ENCODE measurements around the gene PSMB5. TPM values are rescaled to one million over a fixed set of nuclear protein-coding genes. Genes with fewer than 3 reads are reported as not detected.

The PSMB5 gene
- total RNA-seq: 10 to 100 TPM; 66.7 to 95.3 TPM

- DNase-seq (peak; percentile 95), ATAC-seq (peak; percentile 95)
- Mint-ChIP-seq H3K9me3 (ENCODE audit: low read depth) (no peaks in the 10 kb centered on the region), H3K27ac (peak within 1 kb of the TSS; percentile 95), H3K4me1 (peaks cover 27% of the 10 kb centered on the region), H3K36me3 (peaks cover 22% of the 10 kb centered on the region), H3K4me3 (peak within 1 kb of the TSS; percentile 83), H3K27me3 (peaks cover 3% of the 10 kb centered on the region)
- CTCF ChIA-PET: interaction anchor here (0.9 to 3.6 kb wide), 8 partner anchors 23 to 78 kb away, joined by 3 to 14 read pairs (median 4); partner anchors contain the start of genes AJUBA and HAUS4
These were observed at the start of gene PSMB5 for GRCh38 chr14:23034498-23035302. TSS of gene PSMB5 (minus strand) at chr14:23034900. CDS start at chr14:23034881, 19 bp downstream.

GRCh38 chr14:23080474-23080873 lies 45.8 kb upstream of the PSMB5 start:
- Mint-ChIP-seq H3K4me3 (no peak overlapping the region), H3K27me3 (no peaks in the 10 kb centered on the region), H3K4me1 (peaks cover 3% of the 10 kb centered on the region), H3K36me3 (peaks cover 40% of the 10 kb centered on the region), H3K27ac (peak overlapping the region; percentile 41), H3K9me3 (ENCODE audit: low read depth) (no peaks in the 10 kb centered on the region)
- CTCF ChIA-PET: interaction anchor here (0.8 to 7.7 kb wide), 3 partner anchors 10 to 15 kb away, joined by 3 to 56 read pairs (median 8); partner anchors contain the start of genes ACIN1 and C14orf119
- no peak for ATAC-seq
- DNase-seq: no peak

- CTCF ChIA-PET: interaction anchor here (2.1 to 7.7 kb wide), 2 partner anchors 9 to 12 kb away, joined by 8 to 56 read pairs; no protein-coding TSS in a partner anchor
- no peaks in the 10 kb centered on the region for H3K9me3 Mint-ChIP-seq (ENCODE audit: low read depth)
- ATAC-seq (no peak), DNase-seq (no peak)
- no peaks in the 10 kb centered on the region for H3K27me3 Mint-ChIP-seq
- H3K4me3 Mint-ChIP-seq: no peak overlapping the region
- H3K4me1 Mint-ChIP-seq: peaks cover 2% of the 10 kb centered on the region
- H3K36me3 Mint-ChIP-seq: peaks cover 42% of the 10 kb centered on the region
- H3K27ac Mint-ChIP-seq: no peak overlapping the region
These were observed 45.0 kb upstream of the PSMB5 start for GRCh38 chr14:23079716-23080115.

GRCh38 chr14:23078692-23079116 lies 44.0 kb upstream of the PSMB5 start:
- CTCF ChIA-PET: interaction anchor here (1.4 to 7.7 kb wide), 3 partner anchors 11 to 84 kb away, joined by 4 to 56 read pairs (median 33); partner anchors contain the start of genes ACIN1 and C14orf119
- Mint-ChIP-seq H3K27ac (peak overlapping the region; percentile 28), H3K9me3 (ENCODE audit: low read depth) (no peaks in the 10 kb centered on the region), H3K27me3 (no peaks in the 10 kb centered on the region), H3K4me1 (peaks cover 2% of the 10 kb centered on the region), H3K4me3 (no peak overlapping the region), H3K36me3 (peaks cover 42% of the 10 kb centered on the region)
- ATAC-seq: no peak
- no peak for DNase-seq

- DNase-seq (no peak), ATAC-seq (no peak)
- Mint-ChIP-seq H3K27me3 (no peaks in the 10 kb centered on the region), H3K36me3 (peaks cover 40% of the 10 kb centered on the region), H3K9me3 (ENCODE audit: low read depth) (no peaks in the 10 kb centered on the region), H3K4me3 (no peak overlapping the region), H3K4me1 (peaks cover 2% of the 10 kb centered on the region), H3K27ac (peak overlapping the region; percentile 6)
- CTCF ChIA-PET: interaction anchor here (0.9 to 7.7 kb wide), 14 partner anchors 10 to 295 kb away, joined by 3 to 56 read pairs (median 8); partner anchors contain the start of genes ACIN1, AJUBA, C14orf119 and CDH24
These were observed 43.3 kb upstream of the PSMB5 start for GRCh38 chr14:23077962-23078361.

- H3K36me3 Mint-ChIP-seq: peaks cover 48% of the 10 kb centered on the region
- no peaks in the 10 kb centered on the region for H3K9me3 Mint-ChIP-seq (ENCODE audit: low read depth)
- peaks cover 6% of the 10 kb centered on the region for H3K4me1 Mint-ChIP-seq
- DNase-seq: no peak
- H3K27me3 Mint-ChIP-seq: no peaks in the 10 kb centered on the region
- no peak overlapping the region for H3K4me3 Mint-ChIP-seq
- peak; percentile 58 for ATAC-seq
- no peak overlapping the region for H3K27ac Mint-ChIP-seq
- CTCF ChIA-PET: interaction anchor here (0.5 to 7.7 kb wide), 28 partner anchors 8 to 303 kb away, joined by 3 to 56 read pairs (median 4); partner anchors contain the start of genes ACIN1, AJUBA, C14orf119 and CDH24
These were observed 42.2 kb upstream of the PSMB5 start for GRCh38 chr14:23076785-23077408.

GRCh38 chr14:23074906-23075305 lies 40.2 kb upstream of the PSMB5 start:
- Mint-ChIP-seq H3K4me3 (no peak overlapping the region), H3K27me3 (no peaks in the 10 kb centered on the region), H3K4me1 (peaks cover 17% of the 10 kb centered on the region), H3K27ac (no peak overlapping the region), H3K36me3 (peaks cover 41% of the 10 kb centered on the region), H3K9me3 (ENCODE audit: low read depth) (no peaks in the 10 kb centered on the region)
- CTCF ChIA-PET: interaction anchor here (0.9 to 1.6 kb wide), 3 partner anchors 17 to 46 kb away, joined by 3 to 4 read pairs (median 3); no protein-coding TSS in a partner anchor
- no peak for ATAC-seq
- DNase-seq: no peak

GRCh38 chr14:23071921-23072539 lies 37.3 kb upstream of the PSMB5 start:
- CTCF ChIA-PET: interaction anchor here (0.7 to 3.4 kb wide), 21 partner anchors 9 to 392 kb away, joined by 3 to 26 read pairs (median 5); partner anchors contain the start of genes ACIN1, AJUBA, C14orf119 and CDH24
- no peak for ATAC-seq
- peak overlapping the region; percentile 91 for H3K27ac Mint-ChIP-seq
- H3K4me3 Mint-ChIP-seq: peak overlapping the region; percentile 90
- peaks cover 30% of the 10 kb centered on the region for H3K4me1 Mint-ChIP-seq
- H3K9me3 Mint-ChIP-seq (ENCODE audit: low read depth): no peaks in the 10 kb centered on the region
- H3K27me3 Mint-ChIP-seq: no peaks in the 10 kb centered on the region
- no peak for DNase-seq
- peaks cover 44% of the 10 kb centered on the region for H3K36me3 Mint-ChIP-seq

- ATAC-seq (peak; percentile 98), DNase-seq (peak; percentile 90)
- Mint-ChIP-seq H3K27me3 (no peaks in the 10 kb centered on the region), H3K36me3 (peaks cover 45% of the 10 kb centered on the region), H3K4me1 (peaks cover 30% of the 10 kb centered on the region), H3K4me3 (peak overlapping the region; percentile 90), H3K27ac (peak overlapping the region; percentile 91), H3K9me3 (ENCODE audit: low read depth) (no peaks in the 10 kb centered on the region)
- CTCF ChIA-PET: interaction anchor here (0.7 to 3.4 kb wide), 26 partner anchors 9 to 506 kb away, joined by 3 to 26 read pairs (median 5); partner anchors contain the start of genes ACIN1, AJUBA, C14orf119 and CDH24
These were observed 36.7 kb upstream of the PSMB5 start for GRCh38 chr14:23071244-23071920.

GRCh38 chr14:23070262-23071129 lies 35.8 kb upstream of the PSMB5 start:
- Mint-ChIP-seq H3K9me3 (ENCODE audit: low read depth) (no peaks in the 10 kb centered on the region), H3K27me3 (no peaks in the 10 kb centered on the region), H3K4me1 (peaks cover 34% of the 10 kb centered on the region), H3K4me3 (peak overlapping the region; percentile 90), H3K27ac (peak overlapping the region; percentile 91), H3K36me3 (peaks cover 46% of the 10 kb centered on the region)
- no peak for DNase-seq
- ATAC-seq: no peak
- CTCF ChIA-PET: interaction anchor here (0.8 to 3.4 kb wide), 25 partner anchors 8 to 505 kb away, joined by 3 to 26 read pairs (median 5); partner anchors contain the start of genes ACIN1, AJUBA, C14orf119 and CDH24

GRCh38 chr14:23069413-23069806 lies 34.7 kb upstream of the PSMB5 start:
- H3K27ac Mint-ChIP-seq: no peak overlapping the region
- no peaks in the 10 kb centered on the region for H3K9me3 Mint-ChIP-seq (ENCODE audit: low read depth)
- H3K36me3 Mint-ChIP-seq: peaks cover 45% of the 10 kb centered on the region
- CTCF ChIA-PET: interaction anchor here (0.7 to 19.1 kb wide), 57 partner anchors 10 to 471 kb away, joined by 3 to 867 read pairs (median 6); partner anchors contain the start of genes ABHD4, ACIN1, AJUBA and C14orf119
- H3K4me3 Mint-ChIP-seq: no peak overlapping the region
- ATAC-seq (no peak), DNase-seq (no peak)
- H3K4me1 Mint-ChIP-seq: peaks cover 34% of the 10 kb centered on the region
- H3K27me3 Mint-ChIP-seq: no peaks in the 10 kb centered on the region
